NCI-H1930 (cell line): ENCODE results near the gene DOK7.
"Not testable (repeated sequence)": the region's sequence is repeated elsewhere in the genome, so short reads cannot be mapped to it uniquely, and the experiment has no call there.

Source experiments
- DNase-seq, 2 experiments: peaks; one replicate each; lab custom pipeline; 2025; lab: John Stamatoyannopoulos, UW

Gene DOK7

DNA sequence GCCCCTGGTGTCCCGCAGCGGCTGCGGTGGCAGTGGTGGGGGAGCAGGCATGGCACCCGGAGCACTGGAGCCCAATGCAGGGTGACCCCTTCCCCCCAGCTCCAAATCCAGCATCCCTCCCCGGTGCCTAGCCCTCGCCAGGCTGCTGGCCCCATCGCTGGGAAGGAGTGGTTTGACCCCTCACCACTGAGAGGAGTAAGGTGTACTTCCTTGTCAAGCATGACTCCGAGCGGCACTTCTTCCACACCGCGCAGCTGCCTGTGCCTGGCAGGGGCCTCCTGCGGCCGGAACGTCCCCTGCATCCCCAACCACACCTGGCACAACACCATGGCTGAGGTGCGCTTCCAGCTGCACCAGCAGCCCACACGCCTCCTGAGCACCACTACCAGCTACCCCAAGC is 42.1 kb downstream of the DOK7 start:
- DNase-seq, result no peak

DNA sequence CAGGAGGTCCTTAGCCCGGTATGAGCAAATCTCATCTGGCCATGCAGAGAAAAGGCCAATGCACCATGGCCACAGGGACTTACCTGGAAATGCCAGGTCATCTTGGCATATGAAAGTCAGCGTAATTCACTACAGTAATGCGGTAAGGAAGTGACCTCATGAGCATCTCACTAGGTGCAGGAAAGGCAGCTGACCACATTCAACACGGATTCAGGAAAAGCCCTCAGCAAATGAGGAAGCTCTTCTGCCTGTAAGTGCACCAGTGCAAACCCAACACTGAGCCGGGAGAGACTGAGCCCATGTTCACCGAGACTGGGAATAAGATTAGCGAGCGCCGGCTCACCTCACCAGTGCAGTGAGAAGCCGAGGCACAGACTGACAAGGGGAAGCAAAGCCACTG is 45.4 kb downstream of the DOK7 start:
- no peak for DNase-seq

DNA sequence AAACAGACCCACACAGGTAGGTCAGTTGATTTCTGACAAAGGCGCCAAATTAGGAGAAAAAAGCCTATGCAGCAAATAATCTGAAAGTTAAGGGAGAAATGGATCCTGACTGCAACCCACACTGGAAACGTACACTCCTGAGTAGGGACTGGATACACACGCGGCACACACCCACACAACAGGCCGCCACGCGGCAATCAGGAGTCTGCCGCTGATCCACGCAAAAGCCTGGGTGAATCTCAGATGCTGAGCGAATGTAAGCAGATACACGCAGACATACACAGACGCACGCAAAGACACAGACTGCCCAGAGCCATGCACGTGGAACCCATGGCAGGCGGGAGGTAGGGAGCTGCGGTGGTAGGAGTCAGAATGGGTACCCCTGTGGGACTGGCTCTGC is 47.4 kb downstream of the DOK7 start:
- no peak for DNase-seq

DNA sequence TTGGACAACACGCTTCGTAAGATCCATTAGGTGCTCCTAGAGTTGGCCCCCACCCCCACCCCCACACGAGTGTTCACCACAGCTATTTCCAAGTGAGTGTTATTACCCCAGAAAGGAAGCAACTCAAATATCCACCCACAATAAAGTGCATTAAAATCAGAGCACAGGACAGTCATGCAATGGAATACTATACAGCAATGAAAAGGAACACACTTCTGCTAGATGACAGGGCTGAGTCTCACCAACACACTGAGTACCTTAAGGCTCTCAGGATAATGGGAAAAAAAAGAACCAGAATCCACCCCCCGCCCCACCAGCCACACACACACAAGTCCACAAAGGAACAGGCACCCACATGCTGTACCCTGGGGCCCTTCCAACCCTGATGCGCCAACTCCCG is 48.1 kb downstream of the DOK7 start:
- DNase-seq, result no peak

DNA sequence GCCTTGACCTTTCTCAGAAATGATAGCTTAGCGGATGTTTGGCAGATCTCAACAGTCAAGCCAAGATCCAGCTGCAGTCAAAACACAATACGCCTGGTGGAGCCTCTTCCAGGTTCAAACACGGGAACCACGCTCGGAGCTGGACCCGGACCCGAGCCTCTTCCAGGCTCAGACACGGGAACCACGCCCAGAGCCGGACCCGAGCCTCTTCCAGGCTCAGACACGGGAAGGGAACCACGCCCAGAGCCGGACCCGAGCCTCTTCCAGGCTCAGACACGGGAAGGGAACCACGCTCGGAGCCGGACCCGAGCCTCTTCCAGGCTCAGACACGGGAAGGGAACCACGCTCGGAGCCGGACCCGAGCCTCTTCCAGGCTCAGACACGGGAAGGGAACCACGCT is 48.5 kb downstream of the DOK7 start:
- not testable (repeated sequence) for DNase-seq

DNA sequence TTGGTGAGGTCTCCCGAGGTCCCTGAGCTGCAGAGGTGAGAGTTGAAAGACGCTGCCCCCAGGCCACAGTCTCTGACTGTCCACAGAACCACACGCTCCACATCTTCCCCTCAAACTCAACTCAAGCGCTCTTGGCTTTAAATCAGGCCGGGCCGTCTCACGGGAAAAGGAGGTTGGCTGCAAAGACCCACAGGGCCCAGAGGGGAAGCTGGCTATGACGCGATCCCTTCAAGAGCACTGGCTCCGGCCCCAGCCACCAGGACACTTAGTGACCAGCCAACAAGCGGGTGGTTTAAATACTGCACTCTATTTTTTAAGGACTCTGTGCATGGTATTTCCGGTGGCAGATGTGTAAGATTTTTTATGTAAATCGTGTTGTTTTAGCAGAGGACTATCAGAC is 49.2 kb downstream of the DOK7 start:
- DNase-seq, result no peak

DNA sequence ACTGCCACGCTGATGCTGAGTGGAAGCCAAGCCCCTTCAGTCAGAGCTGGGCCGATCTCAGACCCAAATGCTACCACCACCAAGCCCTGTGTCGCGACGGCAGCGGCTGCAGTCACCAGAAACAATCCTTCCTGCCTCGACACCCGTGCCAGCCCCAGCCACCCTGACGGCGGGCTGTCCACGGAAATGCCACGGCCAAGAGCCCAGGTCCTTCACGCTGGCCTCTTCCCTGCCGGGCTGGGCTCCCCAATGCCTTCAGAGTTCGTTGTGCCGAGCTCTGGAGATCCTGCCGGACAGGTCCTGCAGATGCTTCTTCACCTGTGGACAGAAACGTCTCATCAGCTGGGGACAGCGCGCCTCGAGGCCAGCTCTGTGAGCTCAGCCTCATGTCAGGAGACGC is 49.6 kb downstream of the DOK7 start:
- no peak for DNase-seq

DNA sequence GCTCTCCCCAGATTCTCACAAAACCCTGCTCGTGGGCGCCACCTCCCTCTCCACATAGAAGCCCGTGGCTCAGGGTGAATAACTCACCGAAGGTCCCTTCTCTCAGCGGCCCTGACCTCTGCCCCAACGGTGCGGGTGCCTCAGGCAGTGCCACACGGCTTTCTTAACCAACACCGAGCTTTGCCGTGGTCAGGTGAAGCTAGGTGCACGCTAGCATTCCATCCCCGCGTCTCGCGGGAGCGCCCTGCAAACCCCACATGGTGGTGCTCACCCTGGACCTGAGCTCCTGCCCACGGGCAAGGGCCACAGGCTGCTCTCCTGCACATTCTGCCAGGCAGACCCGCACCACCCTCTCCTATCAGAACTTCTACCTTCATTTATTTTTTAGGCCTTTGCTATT is 50.7 kb downstream of the DOK7 start:
- no peak for DNase-seq

DNA sequence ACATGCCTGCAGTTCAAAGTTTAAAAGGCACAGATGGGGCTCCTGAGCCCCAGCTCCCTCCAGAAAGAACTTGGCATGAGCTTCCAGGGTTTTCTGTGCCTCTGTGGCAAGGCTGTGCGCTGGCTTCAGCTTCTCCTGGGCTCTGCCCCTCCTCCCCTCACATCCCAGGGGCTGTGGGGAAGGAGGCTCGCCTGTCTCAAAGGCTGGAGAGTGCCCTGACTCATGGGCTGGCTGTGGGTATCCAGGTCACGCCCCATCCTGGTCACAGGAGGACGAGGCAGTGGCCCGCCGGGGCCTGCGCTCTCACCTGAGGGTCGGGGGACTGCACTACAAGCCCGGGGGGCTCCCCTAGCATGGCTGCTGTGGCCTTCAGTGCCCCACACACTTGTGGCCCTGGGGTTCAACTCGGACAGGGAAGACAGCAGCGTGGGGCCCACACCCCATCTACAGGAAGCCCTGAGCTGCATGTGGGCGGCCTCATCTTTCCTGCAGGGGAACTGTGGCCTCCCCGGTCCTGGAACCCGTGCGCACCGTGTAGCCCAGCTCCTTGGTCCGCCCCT is 51.2 kb downstream of the DOK7 start:
- DNase-seq, result no peak

DNA sequence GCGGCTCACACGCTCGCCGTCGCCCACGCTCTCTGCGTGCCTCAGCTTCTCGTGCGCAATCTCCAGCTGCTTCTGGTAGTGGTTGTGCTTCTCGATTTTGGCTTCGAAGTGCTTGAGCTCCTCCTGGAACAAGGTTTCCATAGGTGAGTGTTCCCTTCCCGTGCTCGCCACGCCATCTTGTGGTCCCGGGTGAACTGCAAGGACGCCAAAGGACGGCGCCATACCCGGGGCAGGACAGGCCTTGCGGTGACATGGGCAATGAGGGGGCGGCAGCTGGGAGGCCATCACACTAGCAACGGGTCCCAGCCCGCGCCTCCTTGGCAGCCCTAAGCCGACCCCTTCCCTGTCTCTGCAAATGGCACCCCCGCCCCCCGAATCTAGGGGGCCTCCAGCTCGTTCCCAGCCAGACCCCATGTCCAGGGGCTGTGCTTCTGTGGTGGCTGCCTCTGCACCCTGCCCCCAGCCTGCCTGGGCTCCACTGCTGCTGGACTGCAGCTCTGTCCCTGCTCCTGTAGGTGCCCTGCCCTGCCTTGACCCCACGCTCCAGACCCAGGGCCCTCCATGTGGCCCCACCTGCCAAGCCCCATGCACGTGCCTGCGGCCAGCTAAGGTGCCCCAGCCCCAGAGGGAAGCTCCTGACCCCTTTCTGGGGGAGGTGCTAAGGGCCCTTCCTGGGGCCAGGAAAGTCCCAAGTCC is 51.8 kb downstream of the DOK7 start:
- DNase-seq, result no peak

DNA sequence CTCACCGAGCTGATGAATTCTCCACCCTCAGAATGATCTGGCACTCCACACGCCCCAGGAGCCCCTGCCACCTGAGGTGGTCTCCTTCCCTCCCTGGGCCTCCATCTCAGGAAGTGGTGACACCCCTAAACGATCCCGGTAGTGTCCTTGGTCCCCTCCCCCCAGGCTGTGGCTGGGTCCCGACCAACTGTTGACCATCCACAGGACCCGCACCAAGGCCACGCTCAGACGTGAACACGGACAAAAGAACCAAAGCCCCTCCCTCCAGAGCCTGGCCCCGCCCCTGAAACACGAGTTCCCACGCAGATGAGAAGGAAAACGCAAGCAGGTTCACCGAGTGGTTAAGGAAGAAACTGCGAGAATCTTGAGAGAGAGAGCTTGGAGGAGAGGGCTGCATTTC is 52.5 kb downstream of the DOK7 start:
- no peak for DNase-seq

DNA sequence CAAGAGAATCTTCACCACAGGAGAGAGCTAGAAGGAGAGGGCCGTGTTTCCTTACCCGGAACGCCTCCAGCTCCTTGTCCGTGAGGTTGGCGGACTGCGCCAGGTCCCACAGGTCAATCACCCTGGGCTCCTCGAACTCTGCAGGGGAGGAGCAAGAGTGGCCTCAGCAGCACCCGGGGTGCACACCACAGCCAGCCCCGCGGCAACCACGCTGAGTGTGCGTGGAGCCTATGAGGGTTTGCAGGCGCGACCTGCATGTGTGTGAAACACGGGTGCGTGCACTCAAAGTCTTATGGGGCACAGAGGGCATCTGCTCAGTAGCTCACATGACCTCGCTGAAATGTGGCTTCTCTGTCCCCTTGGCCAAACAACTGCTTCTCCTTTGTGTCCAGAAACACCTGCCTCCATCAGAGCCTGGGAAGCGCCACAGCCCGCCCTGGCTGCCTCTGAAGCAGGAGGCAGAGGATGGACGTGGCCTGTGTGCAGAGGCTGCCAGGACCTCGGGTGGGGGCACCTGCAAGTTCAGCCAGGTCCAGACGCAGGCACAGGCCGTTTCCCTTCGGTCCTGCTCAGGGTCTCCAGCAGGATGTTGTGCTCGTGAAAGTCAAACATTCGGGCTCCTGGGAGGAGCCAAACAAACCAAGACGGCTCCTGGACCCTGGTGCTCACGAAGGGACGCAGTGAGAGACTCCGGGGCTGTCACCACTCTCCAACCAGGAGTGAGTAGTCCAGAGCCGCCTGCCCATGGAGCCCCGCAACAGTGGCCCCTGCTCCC is 53.1 kb downstream of the DOK7 start:
- no peak for DNase-seq

DNA sequence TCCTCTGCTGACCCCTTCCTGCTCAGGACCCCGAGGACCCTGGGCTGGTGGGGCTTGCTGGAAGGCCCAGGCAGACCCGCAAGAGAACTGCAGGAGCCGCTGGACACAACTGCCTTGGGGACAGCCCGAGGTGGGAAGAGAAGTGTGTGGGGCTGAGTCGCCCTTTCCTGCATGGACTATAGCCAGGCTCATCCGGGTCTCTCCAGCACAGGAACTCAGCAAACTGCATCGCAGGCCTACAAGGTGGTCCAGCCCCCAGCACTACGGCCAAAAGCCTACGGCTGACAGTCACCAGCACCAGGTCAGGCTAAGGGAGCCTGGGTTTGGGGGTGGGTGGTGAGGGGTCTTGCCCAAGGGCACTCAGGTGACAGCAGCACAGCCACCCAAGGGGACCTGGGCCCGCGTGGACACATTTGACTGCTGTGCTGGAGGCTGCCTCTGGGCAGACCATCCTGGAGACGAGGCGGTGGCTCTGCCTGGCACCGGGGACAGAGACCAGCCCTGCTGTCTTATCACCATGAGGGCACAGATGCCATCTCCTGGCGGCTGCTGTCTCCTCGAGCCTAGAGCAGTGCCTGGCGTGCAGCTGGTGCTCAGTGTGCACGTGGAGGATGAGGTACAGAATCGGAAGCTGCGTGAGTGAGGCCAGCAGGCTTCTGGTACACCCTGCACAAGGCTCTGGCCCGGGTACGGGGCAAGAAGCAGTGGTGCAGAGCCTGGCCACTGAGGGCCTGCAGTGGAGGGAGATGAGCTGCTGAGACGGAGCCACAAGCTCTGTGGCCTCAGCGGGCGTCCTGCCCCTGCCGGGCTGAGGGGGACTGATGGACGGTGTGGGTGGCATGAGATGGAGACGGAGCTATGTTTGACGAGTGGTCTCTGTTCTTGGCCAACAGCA is 54.0 kb downstream of the DOK7 start:
- no peak for DNase-seq

DNA sequence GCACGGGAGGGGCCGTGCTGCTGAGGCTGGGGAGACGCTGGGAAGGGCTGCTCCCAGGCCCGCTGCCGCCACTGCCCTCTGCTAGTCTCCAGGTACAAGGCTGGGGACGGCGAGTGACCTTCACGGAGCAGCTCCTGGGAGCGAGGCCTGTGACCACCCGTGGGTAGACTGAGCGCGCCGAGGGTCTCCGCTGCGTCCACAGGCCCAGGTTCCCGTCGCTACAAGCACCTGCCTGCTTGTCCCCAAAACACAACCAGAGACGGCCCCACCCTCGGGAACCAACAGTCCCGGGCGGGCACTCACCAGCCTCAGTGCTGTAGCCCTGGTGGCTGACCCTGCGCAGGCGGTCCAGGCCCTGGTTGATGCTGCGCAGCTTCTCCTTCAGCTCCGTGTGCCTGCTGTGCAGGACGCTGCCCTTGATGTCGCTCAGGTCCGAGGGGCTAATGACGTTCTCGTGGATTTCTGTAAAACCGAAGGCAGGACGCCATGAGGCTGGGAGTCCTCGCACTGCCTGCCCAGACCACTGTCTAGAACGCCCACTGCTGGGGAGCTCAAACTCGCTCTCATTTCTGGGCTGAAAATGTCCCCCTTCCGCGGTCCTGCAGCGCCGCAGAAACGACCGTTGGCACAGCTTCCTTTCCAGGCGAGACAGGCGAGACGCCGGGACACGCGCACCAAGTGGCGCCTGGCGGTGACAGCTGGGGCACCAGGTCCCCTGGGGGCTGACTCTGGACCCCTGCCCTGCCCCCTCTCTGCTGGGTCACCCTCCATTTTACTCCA is 54.8 kb downstream of the DOK7 start:
- no peak for DNase-seq

DNA sequence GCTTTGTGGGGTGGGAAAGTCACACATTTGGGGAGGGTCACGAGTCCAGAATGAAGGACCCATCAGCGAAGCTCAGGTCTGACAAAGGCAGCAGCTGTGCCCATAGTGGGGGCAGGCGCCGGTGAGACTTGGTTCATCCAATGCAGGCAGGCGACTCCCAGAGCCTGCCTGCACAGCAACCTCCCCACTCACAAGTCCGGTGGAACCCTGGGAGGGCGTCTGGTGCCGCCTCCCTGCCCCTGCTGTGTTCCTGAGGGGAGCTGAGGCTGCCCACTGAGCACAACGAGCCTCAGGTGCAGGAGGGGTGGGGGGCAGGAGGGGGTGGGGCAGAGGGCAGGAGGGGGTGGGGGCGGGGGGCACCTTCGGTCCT is 55.4 kb downstream of the DOK7 start:
- no peak for DNase-seq

DNA sequence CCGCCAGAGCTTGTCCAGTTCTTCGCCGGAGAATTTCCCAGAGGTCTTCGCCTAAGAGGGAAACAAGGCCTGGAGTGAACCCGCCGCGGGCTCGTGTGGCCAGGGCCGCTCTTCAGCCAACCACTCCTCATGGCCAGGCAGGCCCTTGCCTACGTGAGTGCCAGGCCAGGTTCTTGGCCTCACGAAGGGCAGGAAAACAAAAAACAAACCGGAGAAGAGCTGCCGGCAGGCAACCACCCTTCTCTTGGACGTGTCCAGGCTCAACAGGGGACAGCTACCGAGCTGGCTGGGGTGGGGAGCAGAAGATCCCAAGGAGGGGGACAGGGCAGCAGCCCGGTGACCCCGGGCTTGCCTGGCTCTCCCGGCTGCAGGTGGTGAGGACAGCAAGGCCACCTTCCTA is 55.8 kb downstream of the DOK7 start:
- no peak for DNase-seq

DNA sequence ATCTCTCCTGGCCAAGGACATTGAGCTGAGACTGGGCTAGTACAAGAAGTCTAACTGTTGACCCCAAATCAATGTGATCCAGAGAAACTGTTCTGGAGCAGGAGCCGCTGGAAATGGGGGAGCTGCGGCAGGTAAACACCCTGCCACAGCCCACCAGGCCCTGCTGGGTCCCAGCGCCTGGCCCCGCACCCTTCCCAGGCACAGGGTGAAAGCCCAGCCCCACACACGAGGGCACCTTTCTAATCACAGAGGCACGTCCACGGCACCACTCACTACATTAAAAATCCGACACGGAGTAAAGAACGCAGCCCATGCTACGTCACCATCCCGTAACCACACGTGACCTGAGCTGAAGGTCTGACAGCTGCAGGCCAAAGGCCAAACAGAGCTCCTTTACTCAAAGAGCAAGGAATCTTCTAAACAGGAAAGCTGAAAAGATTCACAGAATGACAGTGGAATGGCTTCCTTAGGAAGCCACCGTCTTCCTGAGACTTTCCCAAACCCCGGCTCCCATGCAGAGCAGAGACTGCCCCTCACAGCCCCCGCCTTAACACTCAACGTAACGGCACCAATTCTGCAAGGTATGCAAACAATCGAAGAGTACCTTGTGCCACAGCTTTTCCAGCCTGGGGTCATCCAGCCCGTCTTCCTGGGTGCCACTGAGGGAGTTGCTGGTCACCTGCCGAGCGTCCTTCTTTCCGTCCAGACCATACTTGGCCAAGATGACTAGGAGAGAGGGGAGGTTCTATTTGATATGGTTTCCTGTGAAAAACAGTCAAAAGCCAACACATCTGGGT is 56.6 kb downstream of the DOK7 start:
- no peak for DNase-seq

DNA sequence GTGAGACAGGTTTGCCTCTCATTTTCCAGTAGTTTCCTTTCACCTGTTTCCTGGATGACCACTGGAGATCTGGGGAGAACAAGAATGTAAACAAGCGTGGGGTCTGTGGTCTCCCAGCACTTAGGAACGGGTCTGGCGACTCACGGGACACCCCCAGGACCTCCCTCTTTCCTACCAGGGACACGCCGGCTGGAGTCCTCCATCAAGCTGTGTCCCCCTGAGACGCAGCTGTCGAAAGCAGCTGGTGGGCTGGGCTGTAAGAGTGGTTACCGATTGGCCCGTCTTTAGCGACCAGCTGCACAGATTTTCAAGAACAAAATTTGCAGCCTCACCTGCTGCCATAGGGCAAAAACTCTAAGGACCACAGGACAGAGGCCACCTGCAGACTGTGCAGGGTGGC is 57.2 kb downstream of the DOK7 start:
- no peak for DNase-seq

DNA sequence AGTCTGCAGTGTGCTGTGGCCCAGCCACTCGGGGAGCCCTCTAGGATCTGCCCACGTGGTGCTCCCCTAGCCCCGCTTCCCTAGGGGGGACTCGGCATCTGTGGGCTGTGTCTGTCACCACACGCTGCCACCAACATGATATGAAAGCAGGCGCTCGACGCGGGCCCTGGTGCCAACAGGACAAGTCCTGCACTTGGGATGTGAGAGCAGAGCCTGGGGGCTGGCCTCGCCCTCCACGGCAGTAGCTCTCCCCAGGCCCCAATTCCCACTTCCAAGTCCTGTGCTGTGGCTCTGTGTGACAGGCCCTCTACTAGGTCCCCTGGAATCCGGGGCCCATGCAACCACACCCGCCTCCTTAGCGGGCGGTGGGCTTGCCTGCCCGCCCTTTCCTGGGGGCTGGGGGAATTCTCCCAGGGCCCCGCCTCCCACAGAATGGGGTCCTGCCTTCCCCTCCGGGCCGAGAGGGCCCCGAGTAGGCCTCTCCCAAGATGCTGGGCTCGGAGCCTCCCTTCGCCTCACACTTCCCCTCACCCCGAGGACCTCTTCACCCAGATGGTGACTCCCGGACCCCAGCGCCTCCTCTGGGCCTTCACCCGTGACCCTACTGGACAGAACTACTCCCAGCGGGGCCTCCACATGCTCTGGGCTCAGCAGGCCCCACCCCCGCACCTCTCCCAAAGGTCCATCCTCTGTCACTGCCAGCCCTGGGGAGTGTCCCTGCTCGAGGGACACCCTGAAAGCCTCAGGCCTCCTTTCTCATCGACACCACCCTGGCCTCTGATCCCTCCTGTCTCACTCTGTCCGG is 57.9 kb downstream of the DOK7 start:
- no peak for DNase-seq
